GM12878 (cell line): Measurements from ENCODE around the gene WNT11. TPM values are rescaled to one million over a fixed set of nuclear protein-coding genes. Genes with fewer than 3 reads are reported as not detected.

Source experiments
- BACH1 ChIP-seq: fragments of 450-650 bp; IDR thresholded peaks from 2 replicates; pipeline ENCODE4 v1.6.1; 2017; ENCODE audit warnings: mild to moderate bottlenecking, borderline replicate concordance
- CBX3 ChIP-seq: fragments of 200-600 bp; sonication (generic); IDR thresholded peaks from 2 replicates; pipeline ENCODE4 v1.6.1; 2016; ENCODE audit warnings: low read depth, borderline replicate concordance
- CREM ChIP-seq: IDR thresholded peaks from 2 replicates; pipeline ENCODE4 v1.6.1; 2014; ENCODE audit warnings: antibody characterized with exemption, low read depth
- CTCF ChIP-seq, 3 experiments: IDR thresholded peaks in 2 of 3; conservative IDR thresholded peaks in 1 of 3; 2 replicates each; pipeline ENCODE4 v1.5.1; 2011; ENCODE audit warnings: low read depth in 3 of 3, low read length in 3 of 3, mild to moderate bottlenecking in 3 of 3, control low read depth in 2 of 3, moderate library complexity in 2 of 3, inconsistent platforms in 1 of 3, mixed read lengths in 1 of 3; ENCODE audit not compliant: control insufficient read depth in 2 of 3, insufficient read depth in 1 of 3; ENCODE audit errors: extremely low read depth in 1 of 3
- CUX1 ChIP-seq: IDR thresholded peaks from 2 replicates; pipeline ENCODE4 v1.6.1; 2012; ENCODE audit warnings: improper control_type of control experiment, low read depth, low read length; ENCODE audit not compliant: insufficient replicate concordance
- FOXK2 ChIP-seq: fragments of 450-650 bp; IDR thresholded peaks from 2 replicates; pipeline ENCODE4 v1.6.1; 2017; ENCODE audit warnings: mild to moderate bottlenecking, moderate library complexity
- IKZF2 ChIP-seq, 2 experiments: fragments of 450-650 bp; IDR thresholded peaks; 2 replicates each; pipeline ENCODE4 v1.6.1; 2017; ENCODE audit warnings: mild to moderate bottlenecking in 2 of 2, moderate library complexity in 2 of 2
- JUND ChIP-seq: IDR thresholded peaks from 2 replicates; pipeline ENCODE4 v1.6.1; 2012; ENCODE audit warnings: low read depth, mild to moderate bottlenecking, low read length, improper control_type of control experiment, moderate library complexity
- MEF2A ChIP-seq: IDR thresholded peaks from 2 replicates; pipeline ENCODE4 v1.6.1; 2011; ENCODE audit warnings: low read depth, mild to moderate bottlenecking, low read length, moderate library complexity; ENCODE audit not compliant: insufficient read depth
- MTA3 ChIP-seq: IDR thresholded peaks from 2 replicates; pipeline ENCODE4 v1.6.1; 2012; ENCODE audit warnings: low read length, inconsistent platforms, borderline replicate concordance
- NBN ChIP-seq: fragments of 450-650 bp; IDR thresholded peaks from 2 replicates; pipeline ENCODE4 v1.6.1; 2016
- NR2C1 ChIP-seq: fragments of 450-650 bp; IDR thresholded peaks from 2 replicates; pipeline ENCODE4 v1.6.1; 2017; ENCODE audit warnings: antibody characterized with exemption, mild to moderate bottlenecking, moderate library complexity
- POU2F2 ChIP-seq: IDR thresholded peaks from 3 replicates; pipeline ENCODE4 v1.6.1; 2011; ENCODE audit warnings: low read depth, mild to moderate bottlenecking, low read length, borderline replicate concordance
- RELA ChIP-seq: fragments of 450-650 bp; IDR thresholded peaks from 2 replicates; pipeline ENCODE4 v1.8.0; 2014; ENCODE audit warnings: borderline replicate concordance; ENCODE audit not compliant: partially characterized antibody
- RUNX3 ChIP-seq: IDR thresholded peaks from 2 replicates; pipeline ENCODE4 v1.6.1; 2012; ENCODE audit warnings: low read length, inconsistent platforms
- SREBF2 ChIP-seq: IDR thresholded peaks from 2 replicates; pipeline ENCODE4 v1.6.1; 2012; ENCODE audit warnings: mild to moderate bottlenecking, low read length
- SRF ChIP-seq, 2 experiments: IDR thresholded peaks; 2 replicates each; pipeline ENCODE4 v1.6.1; 2011; ENCODE audit warnings: low read depth in 2 of 2, low read length in 2 of 2, mild to moderate bottlenecking in 1 of 2, moderate library complexity in 1 of 2
- ZNF592 ChIP-seq: fragments of 450-650 bp; IDR thresholded peaks from 2 replicates; pipeline ENCODE4 v1.6.1; 2017; ENCODE audit warnings: mild to moderate bottlenecking, moderate library complexity
- polyA plus RNA-seq, 11 experiments: library from polyadenylated mRNA; depleted of rRNA in 4 of 11; unstranded in 6 of 11; stranded (reverse) in 5 of 11; fragments of >200 nt; fragmentation: Nextera tagmentation in 4 of 11; fragmentation: Illumina TruSeq in 1 of 11; extraction: Ambion mirVana in 4 of 11; extraction: Trizol in 1 of 11; gene quantifications; 1 replicate in 1 of 11; 2 replicates in 10 of 11; pipeline versions ENCODE4 v1.2.1 to v1.2.3, GENCODE V29; 2011 to 2016; ENCODE audit warnings: inconsistent platforms in 2 of 11, missing spikeins in 2 of 11, low read depth in 1 of 11
- total RNA-seq, 4 experiments: library from RNA; depleted of rRNA in 3 of 4; stranded (reverse); fragments of >200 nt in 3 of 4; fragmentation: Illumina TruSeq in 1 of 4; extraction: Trizol in 1 of 4; gene quantifications; 2 replicates each; pipeline versions ENCODE4 v1.2.1 to v1.2.3, GENCODE V29; 2013 to 2021

Gene WNT11
- total and polyA plus RNA-seq, 10 of the 15 experiments (the other 5 are each of a cell fraction or from before 2014, with no cell fraction given), result 0.05 to 0.19 TPM; not detected in 8

GRCh38 chr11:76235233-76236091 is 29.2 kb upstream of the WNT11 start (continued):
- TF ChIP-seq CTCF (IDR thresholded peaks at IDR 0.05 in 2 of 3, conservative IDR thresholded peaks at IDR 0.05 in 1 of 3; ENCODE audit: control insufficient read depth in 2 of 3, extremely low read depth in 1 of 3, insufficient read depth in 1 of 3, low read depth in 3 of 3, low read length in 3 of 3) (no peak), JUND (no peak), ZNF592 (no peak), NBN (peak; percentile 83), FOXK2 (no peak; the same call in 1 of the 2 replicates), NR2C1 (no peak; the same call in 1 of the 2 replicates), MTA3 (no peak; the same call in 1 of the 2 replicates), BACH1 (peak; percentile 66; the same call in 1 of the 2 replicates), SREBF2 (peak; percentile 94), RUNX3 (peak; percentile 72), CUX1 (no peak), CBX3 (no peak), POU2F2 (no peak; the same call in 2 of the 3 replicates), MEF2A (0 out of 2 replicates have a peak, but pooled peaks have one; percentile 27), IKZF2 (IDR thresholded peaks at IDR 0.05) (peak; percentile 76 to 79), CREM (peak; percentile 84), SRF (IDR thresholded peaks at IDR 0.05; ENCODE audit: low read depth in 2 of 2, low read length in 2 of 2) (0 out of 4 replicates have a peak, but pooled peaks of 1 of the 2 experiments have one; percentile 16), RELA (peak; percentile 74)
